CD4-positive, alpha-beta T cell treated with Interleukin-2 at 100 ng/mL for 4 hours (primary cell): ENCODE data around the gene PHF3.

Source experiments
- DNase-seq: peaks from one replicate; pipeline ENCODE4 v3.0.0-alpha.2; 2020; ENCODE audit warnings: low spot score

The PHF3 gene

DNA sequence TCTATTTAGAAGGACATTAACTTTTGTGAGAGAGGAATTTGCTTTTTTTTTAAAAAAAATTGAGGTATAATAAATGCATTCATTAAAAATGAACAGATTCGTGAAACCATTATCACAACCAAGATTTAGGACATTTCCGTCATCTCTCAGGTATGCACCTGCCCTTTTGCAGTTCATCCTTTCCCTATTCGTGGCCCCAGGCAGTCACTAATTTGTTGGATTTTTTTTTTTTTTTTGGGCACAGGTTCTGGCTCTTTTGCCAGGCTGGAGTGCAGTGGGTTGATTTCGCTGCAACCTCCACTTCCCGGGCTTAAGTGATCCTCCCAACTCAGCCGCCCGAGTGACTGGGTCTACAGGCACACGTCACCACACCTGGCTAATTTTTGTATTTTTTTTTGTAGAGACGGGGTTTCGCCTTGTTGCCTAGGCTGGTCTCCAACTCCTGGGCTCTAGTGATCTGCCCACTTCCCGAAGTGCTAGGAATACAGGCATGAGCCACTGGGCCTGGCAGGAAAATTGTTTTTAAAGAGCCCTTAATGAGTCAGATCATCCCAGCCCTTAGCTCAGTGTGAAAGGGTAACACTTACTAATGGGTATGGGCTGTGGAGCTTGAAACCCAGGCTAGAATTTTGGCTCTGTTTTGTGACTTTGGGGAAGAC, 9.2 kb downstream of the PHF3 start:
- no peak for DNase-seq

DNA sequence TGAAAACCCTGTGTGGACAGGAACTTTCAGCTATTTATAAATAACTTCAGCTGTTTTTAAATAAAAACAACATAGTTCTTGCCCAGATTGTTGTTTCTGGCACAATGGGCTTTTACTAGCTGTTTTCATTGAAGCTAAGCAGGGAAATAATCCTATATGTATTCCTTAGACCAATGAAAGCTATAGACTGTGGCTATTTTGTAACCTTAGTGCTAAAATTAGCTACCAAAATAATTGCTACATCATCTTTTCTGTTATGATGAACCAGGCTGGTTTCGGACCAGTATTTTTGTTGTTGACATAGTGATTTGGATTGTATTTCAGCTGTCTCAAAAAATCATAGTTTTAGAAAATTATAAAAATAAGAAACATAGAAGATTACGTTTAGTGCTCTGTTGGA, 13.7 kb downstream of the PHF3 start:
- DNase-seq, result no peak

DNA sequence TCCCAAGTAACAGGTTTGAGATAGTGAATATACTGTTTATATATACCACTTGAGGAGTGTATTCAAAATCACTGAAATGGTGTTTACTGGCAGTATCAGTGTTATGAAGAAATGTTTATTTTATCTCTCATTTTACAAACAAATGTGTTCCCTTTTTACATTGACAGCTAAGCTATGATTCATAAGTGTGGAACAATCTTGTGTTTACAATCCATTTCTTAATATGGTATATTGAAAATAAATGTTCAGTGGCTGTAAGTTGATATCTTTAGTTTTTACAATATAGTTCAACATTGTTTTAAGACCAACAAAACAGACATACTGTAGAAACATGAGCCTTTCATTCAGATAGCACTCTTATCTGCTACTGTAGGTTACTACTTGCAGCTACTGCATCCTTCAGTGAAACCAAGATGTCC, 14.3 kb downstream of the PHF3 start:
- DNase-seq, result no peak

DNA sequence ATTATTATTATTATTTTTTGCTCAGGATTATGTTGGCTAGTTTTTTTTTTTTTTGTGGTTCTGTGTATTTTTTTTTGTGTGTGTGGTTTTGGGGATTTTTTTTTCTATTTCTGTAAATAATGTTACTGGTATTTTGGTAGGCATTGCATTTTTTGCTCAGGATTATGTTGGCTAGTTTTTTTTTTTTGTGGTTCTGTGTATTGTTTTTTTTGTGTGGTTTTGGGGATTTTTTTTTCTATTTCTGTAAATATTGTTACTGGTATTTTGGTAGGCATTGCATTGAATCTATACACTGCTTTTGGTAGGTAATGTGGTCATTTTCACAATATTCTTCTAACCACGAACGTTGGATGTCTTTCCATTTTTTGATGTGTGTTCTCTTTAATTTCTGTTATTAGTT, 17.4 kb downstream of the PHF3 start:
- no peak for DNase-seq

DNA sequence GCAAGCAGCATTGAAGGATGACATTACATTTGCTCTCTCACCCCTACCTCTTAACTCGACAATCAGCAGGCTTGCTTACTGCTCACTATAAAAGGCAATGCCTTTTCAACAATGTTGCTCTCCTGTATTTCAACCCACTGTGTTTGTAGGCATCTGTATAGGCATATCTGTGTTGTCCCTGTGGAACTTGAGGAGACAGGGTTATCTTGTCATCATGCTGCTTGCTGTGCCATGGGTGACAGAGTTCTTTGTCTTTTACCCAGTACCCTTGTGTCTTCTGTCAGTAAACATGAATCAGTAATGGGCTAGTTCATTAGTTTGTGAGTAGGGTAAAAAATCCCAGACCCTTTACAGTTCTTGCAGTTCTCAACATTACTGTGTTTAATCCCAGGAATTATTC, 25.2 kb downstream of the PHF3 start:
- DNase-seq, result no peak

DNA sequence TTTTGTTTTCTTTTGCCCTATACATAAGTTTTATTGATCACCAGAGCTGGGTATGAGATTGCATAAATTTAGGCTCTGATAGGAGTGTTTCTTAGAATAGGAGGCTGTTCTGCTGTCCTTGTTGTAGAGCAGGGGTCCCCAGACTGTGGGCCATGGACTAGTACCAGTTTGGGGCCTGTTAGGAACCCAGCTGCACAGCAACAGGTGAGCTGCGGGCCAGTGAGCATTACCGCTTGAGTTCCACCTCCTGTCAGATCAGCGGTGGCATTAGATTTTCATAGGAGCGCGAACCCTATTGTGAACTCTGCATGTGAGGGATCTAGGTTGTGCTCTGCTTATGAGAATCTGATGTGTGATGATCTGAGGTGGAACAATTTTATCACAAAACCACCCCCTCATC, 26.2 kb downstream of the PHF3 start:
- DNase-seq, result no peak

DNA sequence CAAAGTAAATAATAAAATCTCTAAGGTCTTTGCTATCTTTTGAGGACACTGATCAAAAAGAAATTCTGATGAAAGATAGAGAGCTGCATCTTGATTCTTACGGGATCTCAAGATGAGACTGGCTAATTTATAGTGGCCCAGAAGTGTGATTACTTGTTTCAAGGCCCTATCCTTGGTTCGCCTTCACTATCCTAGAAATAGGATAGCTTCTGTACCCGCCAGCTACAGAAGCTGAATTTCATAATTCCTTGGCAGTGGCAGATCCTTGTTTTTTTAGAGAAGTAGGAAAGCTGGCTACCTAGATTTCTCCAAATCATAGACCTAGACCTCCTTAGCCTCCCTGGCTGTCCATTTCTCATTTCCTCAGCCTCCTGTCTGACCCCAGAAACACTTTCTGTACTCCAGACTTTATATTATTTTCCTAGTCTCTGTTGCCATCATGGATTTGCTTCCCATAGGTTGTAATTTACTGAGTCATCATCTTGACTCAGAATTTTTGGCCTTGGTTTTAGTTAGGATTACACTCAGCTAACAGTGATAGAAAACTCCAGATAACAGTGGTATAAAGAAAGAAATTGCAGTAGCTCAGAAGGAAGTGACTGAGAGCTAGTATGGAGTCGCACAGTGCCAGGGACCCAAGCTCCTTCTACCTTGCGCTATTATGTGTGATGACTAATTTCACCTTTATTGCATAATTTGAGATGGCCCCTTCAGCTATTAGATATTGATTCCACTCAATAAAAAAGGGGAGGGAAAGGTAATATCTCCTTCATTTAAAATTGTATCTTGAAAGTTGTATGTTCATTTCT, 27.7 kb downstream of the PHF3 start:
- no peak for DNase-seq

DNA sequence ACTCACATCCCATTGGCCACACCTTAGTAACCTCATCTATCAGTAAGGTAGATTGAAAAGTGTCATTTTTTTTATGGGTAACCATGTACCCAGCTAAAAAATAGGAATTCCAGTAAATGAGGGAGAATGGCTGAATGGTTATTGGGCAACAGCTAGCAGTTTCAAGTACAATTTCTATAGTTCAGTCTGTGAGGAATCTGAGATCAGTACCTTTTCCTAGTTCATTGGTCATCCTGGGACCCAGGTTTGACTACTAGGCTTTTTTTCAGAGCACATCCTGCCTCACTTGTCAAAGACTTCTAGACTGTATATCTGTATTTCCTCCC, 28.3 kb downstream of the PHF3 start:
- DNase-seq, result no peak

DNA sequence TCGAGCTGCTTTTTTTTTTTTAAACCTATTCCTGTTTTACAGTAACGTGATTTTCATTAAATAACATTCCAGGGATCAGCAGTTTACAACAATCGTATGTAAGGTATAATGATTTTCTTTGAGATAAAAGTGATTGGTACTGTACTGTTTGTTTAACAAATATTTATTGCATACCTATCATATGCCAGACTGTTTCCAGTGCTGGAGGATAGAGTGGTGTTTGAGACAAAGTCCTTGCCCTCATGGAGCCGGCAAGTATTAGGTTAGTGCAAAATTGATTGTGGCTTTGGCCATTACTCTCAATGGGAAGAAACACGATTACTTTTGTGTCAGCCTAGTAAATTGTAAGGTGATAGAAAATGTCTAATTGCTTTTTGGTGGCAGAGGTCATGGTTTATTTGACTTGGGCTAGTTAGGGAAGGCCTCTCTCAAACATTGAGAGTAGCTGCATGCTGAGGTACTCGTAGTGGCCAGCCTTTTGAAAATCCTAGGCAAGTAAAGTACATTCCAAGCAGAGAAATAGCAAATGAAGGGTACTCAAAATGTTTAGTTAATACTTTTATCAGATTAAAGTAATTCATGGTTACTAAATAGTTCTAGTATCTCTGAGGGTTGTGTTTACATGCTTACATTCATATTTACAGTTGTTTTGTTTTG, 35.6 kb downstream of the PHF3 start:
- no peak for DNase-seq

DNA sequence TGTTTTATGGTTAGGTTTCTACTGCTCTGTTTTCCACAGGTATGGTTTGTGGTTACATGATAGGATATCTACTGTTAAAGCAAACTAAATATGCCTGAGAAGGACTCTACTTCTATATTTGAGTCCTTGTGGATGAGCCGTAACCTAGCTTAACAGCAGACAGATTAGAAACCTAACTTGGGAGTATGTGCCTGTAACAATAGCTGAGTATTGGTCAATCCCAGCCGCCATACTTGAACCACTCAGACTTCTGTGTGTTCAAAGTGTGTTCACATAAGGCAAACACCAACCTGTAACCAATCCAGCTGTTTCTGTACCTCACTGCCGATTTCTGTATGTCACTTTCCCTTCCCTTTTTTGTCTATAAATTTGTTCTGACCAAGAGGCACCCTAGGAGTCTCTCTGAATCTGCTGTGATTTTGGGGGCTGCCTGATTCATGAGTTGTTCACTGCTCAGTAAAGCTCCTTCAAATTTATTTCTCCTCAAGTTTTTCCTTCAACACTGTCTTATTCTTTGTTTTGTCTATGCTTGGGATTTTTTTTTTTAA, 37.1 kb downstream of the PHF3 start:
- no peak for DNase-seq

DNA sequence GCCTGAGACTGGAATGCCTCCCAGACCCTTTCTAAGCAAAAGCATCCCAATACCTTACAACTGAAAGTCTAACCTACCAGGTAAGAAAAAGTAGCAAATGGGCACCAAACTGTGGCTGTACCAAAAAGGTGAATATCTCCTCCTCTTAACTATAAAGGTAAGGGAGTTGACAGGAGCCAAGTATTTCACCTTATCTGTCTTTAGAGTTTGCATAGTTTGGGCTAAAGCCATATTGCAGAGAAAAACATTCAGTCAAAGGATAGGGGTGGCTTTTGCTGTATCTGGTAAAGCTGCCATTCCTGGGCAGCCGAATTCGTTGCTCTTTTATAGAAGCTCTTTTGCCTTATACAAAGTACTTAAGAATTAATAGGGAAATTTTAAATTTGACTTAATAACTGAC, 38.1 kb downstream of the PHF3 start:
- DNase-seq, result no peak

DNA sequence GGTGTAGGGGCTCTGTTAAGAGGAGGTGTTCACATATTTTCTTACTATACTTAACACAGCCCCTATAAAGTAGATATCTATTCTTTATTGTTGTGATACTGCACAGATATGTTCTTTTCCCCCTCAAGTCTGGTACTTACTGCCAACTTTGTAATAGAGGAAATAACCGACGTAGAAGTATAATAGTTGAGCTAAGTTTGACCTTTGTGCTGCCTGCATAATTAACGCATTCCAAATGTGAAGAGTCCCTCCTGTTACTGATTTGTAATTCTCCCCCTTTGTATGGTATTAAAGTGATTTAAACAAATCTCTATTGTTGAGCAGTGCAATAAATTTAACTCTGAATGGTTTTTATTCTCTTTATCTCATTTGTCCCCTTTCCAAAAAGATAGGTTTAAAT, 39.0 kb downstream of the PHF3 start:
- no peak for DNase-seq

DNA sequence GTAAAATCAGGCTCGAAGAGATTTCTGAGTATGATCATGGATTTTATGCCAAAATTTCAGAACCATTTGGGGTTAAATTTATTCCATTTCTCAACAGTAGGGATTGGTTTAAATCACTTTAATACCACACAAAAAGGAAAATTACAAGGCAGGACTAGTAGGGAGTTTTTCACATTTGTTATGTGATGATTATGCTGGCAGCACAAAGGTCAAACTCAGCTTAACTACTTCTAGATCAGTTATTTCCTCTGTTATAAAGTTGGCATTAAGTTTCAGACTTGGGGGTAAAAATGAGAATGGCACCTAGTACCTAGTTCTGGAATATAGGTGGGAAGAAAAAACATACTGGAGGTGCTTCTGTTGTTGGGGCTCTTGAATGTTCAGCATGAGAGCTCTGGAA, 39.5 kb downstream of the PHF3 start:
- DNase-seq, result no peak

DNA sequence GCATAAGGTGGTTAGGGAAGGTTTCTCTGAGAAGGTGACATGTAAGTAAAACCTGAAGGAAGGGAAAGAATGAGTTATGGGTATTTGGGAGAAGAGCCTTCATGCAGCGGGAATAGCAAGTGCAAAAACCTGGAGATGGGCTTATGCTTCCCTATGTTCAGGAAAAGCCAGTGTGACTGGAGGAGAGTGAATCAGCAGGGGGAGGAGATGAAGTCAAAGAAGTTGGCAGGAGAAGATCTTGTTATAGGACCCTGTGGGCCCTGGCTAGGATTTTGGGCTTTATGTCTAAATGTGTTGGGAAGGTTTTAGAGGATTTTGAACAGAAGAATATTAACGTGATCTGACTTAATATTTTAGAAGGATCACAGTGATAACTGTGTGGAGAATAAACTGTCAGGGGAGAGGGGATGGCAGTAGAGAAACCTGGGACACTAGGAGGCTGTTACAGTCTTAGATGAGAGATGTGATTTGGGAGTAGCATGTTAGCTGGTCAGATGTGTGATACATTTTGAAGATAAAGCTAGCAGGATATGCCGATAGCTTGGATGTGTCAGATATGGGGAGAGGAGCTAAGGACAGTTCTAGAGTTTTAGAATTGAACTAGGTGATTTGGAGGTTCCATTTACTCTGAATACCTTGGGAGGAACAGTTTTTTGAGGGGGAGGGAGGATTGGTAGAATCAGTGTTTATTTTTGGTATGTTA, 41.0 kb downstream of the PHF3 start:
- no peak for DNase-seq

DNA sequence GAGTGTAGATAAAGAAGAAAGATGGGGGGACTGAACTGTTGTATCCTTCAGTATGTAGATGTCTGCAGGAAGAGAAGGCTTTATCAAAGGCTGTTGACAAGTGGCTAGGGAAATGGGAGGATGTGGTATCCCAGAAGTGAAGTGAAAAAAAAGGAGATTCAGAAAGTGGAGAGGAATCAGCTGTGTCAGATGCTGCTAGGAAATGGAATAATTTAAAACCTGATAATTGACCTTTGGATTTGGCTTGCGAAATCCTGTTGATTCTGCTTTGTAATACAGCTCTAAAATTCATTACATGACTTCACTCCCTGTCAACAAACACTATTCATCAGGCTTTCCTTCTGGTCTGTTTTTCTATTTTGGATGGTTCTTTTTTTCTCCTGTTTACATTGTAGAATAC, 41.7 kb downstream of the PHF3 start:
- DNase-seq, result no peak

DNA sequence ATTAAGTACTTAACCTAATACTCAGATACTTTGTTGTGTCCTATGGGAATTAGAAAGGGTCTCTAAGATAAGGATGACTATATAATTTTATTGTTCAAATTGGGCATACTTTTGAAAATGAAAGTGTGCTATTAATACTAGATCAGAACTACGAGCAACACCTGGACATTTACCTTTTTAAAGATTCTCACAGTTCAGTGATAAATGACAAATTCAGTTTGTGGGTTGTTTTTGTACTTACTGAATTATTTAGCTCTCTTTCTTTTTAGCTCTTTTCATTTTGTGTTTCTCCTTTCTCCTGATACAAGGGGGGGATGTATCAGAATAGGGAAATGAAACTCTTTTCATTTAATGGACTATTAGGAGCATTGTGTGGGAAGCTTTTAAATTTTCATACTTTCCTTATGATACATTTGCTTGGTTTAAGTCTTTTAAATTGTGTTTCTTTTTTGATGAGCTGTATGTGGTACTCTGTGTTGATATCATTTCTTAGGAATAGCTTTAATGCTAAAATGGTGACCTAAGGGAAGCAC, 47.5 kb downstream of the PHF3 start:
- DNase-seq, result no peak

DNA sequence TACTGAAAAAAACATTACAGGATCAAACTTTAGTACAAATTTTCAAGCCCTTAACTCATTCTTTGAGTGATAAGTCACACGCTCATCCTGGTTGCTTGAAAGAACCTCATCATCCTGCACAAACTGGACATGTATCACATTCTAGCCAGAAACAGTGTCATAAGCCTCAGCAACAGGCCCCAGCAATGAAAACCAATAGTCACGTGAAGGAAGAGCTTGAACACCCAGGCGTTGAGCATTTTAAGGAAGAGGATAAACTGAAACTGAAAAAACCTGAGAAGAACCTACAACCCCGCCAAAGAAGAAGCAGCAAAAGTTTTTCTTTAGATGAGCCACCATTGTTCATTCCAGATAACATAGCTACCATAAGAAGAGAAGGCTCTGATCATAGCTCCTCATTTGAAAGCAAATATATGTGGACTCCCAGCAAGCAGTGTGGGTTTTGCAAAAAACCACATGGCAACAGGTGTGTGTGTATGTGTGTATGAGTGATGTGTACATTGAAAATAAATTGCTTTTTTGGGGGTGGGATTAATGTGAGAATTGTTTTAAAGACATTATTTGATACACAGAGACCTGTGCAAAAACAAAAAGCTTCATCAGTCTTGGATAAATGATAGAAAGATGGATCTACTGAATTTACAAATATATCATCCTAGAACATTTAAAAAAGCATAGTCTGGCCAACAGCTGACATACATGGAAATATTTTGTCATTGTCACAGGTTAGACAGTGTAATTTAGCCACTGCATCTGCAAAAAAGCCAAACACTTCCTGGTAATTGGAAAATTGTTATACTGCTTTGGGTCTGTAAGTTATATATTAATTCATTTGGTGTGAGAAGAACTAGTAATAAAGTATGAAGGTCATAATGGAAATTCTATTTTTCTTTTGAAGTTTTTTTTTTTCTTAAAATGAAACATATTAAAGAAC, 50.1 kb downstream of the PHF3 start:
- DNase-seq, result no peak

DNA sequence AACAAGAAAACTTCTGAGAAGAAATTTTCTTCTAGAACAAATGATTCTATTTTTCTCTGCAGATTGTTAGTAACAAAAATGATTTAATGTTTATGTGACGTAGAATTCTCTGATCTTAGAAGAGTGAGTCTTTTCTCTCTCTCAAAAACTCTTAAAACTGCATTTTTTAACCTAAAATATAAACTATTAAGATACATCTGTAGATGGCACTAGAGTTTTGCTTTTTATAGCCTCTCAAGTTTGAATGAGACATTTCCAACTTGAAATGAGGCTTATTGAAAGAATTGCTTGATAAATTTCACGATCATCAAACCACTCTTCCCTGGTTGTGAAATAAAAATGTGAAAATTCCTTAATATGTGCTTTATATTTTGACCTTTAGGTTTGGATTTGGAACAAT, 53.8 kb downstream of the PHF3 start:
- DNase-seq, result no peak

DNA sequence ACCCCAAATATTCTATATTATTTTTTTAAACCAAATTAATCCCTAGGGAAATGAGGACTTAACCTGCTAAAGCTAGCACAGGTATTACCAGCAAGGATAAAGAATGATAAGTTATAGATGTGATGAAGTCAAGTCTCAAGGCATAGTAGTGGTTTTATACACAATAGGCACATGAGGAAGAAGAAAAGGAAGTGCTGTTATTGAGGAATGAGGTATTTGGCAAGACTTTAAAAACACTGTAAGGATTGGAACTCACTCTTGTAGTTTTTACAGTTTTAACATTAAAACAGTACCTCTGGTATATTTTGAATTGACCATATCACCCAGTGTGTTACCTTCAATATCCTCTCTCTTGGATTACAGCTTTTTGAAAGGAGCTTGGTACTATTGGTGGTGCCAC, 54.6 kb downstream of the PHF3 start:
- no peak for DNase-seq

DNA sequence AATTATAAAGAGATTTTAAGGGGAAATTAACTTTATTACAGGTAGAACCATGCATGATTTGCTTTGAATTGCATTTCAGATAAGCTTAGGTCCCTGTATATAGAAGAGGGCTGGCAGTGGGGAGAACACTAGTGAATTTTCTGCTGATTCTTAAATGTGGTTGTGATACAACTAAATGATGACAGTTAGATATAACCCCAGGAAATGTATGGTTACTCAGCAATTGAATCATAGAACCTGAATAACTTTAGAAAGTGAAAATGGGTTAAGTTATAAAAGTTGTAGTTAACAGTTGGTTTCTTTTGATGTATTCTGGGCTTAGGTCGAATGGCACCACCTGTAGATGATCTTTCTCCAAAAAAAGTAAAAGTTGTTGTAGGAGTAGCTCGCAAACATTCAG, 70.1 kb downstream of the PHF3 start:
- DNase-seq, result no peak

DNA sequence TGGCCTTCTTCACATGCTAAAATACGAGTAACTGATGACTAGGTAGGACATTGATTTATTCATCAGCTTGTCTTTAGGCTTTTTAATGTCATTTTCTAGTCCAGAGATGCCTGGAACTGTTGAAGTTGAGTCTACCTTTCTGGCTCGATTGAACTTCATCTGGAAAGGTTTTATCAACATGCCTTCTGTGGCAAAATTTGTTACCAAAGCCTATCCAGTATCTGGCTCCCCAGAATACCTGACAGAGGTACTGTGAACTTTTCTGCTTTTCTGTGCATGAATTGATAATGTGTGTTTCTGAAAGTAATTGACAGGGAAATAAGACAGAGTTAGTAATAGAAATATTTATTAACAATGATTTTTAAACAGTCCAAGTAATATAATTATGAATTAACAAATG, 71.0 kb downstream of the PHF3 start:
- DNase-seq, result no peak
